OCI-LY3 (cell line): ENCODE measurements around the gene SAMSN1.

Experiments
- H2AFZ ChIP-seq: fragments of 200-600, 300-600 bp; shearing (Covaris generic); 2 replicates; pipeline ENCODE4 v1.6.0; 2014; ENCODE audit warnings: antibody characterized with exemption, low read depth, low read length
- H3K27ac ChIP-seq: fragments of 200-600, 300-600 bp; sonication (generic); 2 replicates; pipeline ENCODE4 v1.5.1; 2014; ENCODE audit warnings: mild to moderate bottlenecking, low read length, moderate library complexity, mixed read lengths
- H3K27me3 ChIP-seq: fragments of 200-600, 300-600 bp; sonication (generic); 2 replicates; pipeline ENCODE4 v1.6.1; 2014; ENCODE audit warnings: low read depth, low read length, mixed read lengths
- H3K36me3 ChIP-seq: fragments of 200-600, 300-600 bp; sonication (generic); replicated peaks from 2 replicates; pipeline ENCODE3; 2014; ENCODE audit warnings: low read depth, low read length, mixed read lengths
- H3K4me1 ChIP-seq: fragments of 300-600, 200-600 bp; sonication (generic); 2 replicates; pipeline ENCODE4 v1.6.1; 2014; ENCODE audit warnings: low read length, mixed read lengths
- H3K4me2 ChIP-seq: fragments of 200-600, 300-600 bp; sonication (generic); 2 replicates; pipeline ENCODE4 v1.6.1; 2014; ENCODE audit warnings: low read length, mixed read lengths
- H3K4me3 ChIP-seq: fragments of 300-600, 200-600 bp; sonication (generic); 2 replicates; pipeline ENCODE4 v1.5.1; 2014; ENCODE audit warnings: antibody characterized with exemption, mild to moderate bottlenecking, low read length, moderate library complexity
- H3K79me2 ChIP-seq: fragments of 300-600, 200-600 bp; shearing (Covaris generic); 2 replicates; pipeline ENCODE4 v1.6.1; 2014; ENCODE audit warnings: mild to moderate bottlenecking, low read length, mixed read lengths
- H3K9ac ChIP-seq: fragments of 300-600, 200-600 bp; shearing (Covaris generic); 2 replicates; pipeline ENCODE4 v1.6.0; 2014; ENCODE audit warnings: mild to moderate bottlenecking, low read length, moderate library complexity
- H3K9me3 ChIP-seq: fragments of 200-600, 300-600 bp; shearing (Covaris generic); 2 replicates; pipeline ENCODE4 v1.6.1; 2014; ENCODE audit warnings: low read length, mixed read lengths; ENCODE audit not compliant: insufficient read depth
- H4K20me1 ChIP-seq: fragments of 200-600, 300-600 bp; sonication (generic); 2 replicates; pipeline ENCODE4 v1.6.1; 2016; ENCODE audit warnings: low read length, mixed read lengths; ENCODE audit not compliant: insufficient read depth
- CTCF ChIP-seq: fragments of 200-600, 300-600 bp; sonication (generic); IDR thresholded peaks from 2 replicates; pipeline ENCODE4 v1.5.1; 2014; ENCODE audit warnings: antibody characterized with exemption, low read length, low read depth
- EZH2phosphoT487 ChIP-seq: fragments of 200-600 bp; shearing (Covaris generic); IDR thresholded peaks from 2 replicates; pipeline ENCODE4 v1.6.1; 2018; ENCODE audit warnings: antibody characterized with exemption, mixed run types, low read depth

The SAMSN1 gene

GRCh38 chr21:14526199-14526598 lies 19.9 kb downstream of the SAMSN1 start:
- H3K27ac ChIP-seq, result no peak overlapping the region
- H3K4me2 ChIP-seq, result peak overlapping the region; percentile 94; the same call in 1 of the 2 replicates
- peaks cover 40% of the 10 kb centered on the region for H4K20me1 ChIP-seq

GRCh38 chr21:14523234-14523633 lies 22.9 kb downstream of the SAMSN1 start:
- peak overlapping the region; percentile 22 for H3K4me3 ChIP-seq
- H3K9me3 ChIP-seq, result no peaks in the 10 kb centered on the region
- H3K79me2 ChIP-seq, result peaks cover 7% of the 10 kb centered on the region
- TF ChIP-seq EZH2phosphoT487 (no peak), CTCF (no peak)
- H4K20me1 ChIP-seq, result peaks cover 39% of the 10 kb centered on the region
- H3K27ac ChIP-seq, result no peak overlapping the region
- peaks cover 33% of the 10 kb centered on the region for H3K4me1 ChIP-seq
- H3K27me3 ChIP-seq, result no peaks in the 10 kb centered on the region
- H3K9ac ChIP-seq, result no peak overlapping the region
- peak overlapping the region; percentile 59 for H3K4me2 ChIP-seq
- no peaks in the 10 kb centered on the region for H3K36me3 ChIP-seq
- no peak overlapping the region for H2AFZ ChIP-seq

More at GRCh38 chr21:14526199-14526598, 19.9 kb downstream of the SAMSN1 start:
- TF ChIP-seq EZH2phosphoT487, result no peak
- Histone ChIP-seq H3K4me1 (peaks cover 35% of the 10 kb centered on the region), H3K9me3 (no peaks in the 10 kb centered on the region), H2AFZ (no peak overlapping the region), H3K27me3 (no peaks in the 10 kb centered on the region), H3K4me3 (0 out of 2 replicates have a peak overlapping the region, but pooled peaks have one; percentile 59), H3K9ac (no peak overlapping the region), H3K36me3 (no peaks in the 10 kb centered on the region), H3K79me2 (peaks cover 13% of the 10 kb centered on the region)

GRCh38 chr21:14522736-14523135 lies 23.4 kb downstream of the SAMSN1 start:
- H3K79me2 ChIP-seq, result peaks cover 6% of the 10 kb centered on the region
- H3K4me2 ChIP-seq, result no peak overlapping the region
- no peaks in the 10 kb centered on the region for H3K27me3 ChIP-seq
- H4K20me1 ChIP-seq, result peaks cover 39% of the 10 kb centered on the region
- H2AFZ ChIP-seq, result no peak overlapping the region
- TF ChIP-seq EZH2phosphoT487 (no peak), CTCF (no peak)
- H3K36me3 ChIP-seq, result no peaks in the 10 kb centered on the region
- peaks cover 29% of the 10 kb centered on the region for H3K4me1 ChIP-seq
- H3K27ac ChIP-seq, result no peak overlapping the region
- no peak overlapping the region for H3K4me3 ChIP-seq
- no peaks in the 10 kb centered on the region for H3K9me3 ChIP-seq
- H3K9ac ChIP-seq, result no peak overlapping the region

- no peak overlapping the region for H3K27ac ChIP-seq
- H4K20me1 ChIP-seq, result peaks cover 22% of the 10 kb centered on the region
- TF ChIP-seq CTCF (no peak), EZH2phosphoT487 (no peak)
- H3K4me1 ChIP-seq, result peaks cover 13% of the 10 kb centered on the region
- no peaks in the 10 kb centered on the region for H3K9me3 ChIP-seq
- no peaks in the 10 kb centered on the region; the same call in 1 of the 2 replicates for H3K79me2 ChIP-seq
- H3K4me2 ChIP-seq, result no peak overlapping the region
- H3K4me3 ChIP-seq, result no peak overlapping the region
- no peaks in the 10 kb centered on the region for H3K27me3 ChIP-seq
- H3K36me3 ChIP-seq, result peaks cover 12% of the 10 kb centered on the region
- no peak overlapping the region for H2AFZ ChIP-seq
- H3K9ac ChIP-seq, result no peak overlapping the region
These were observed 25.6 kb downstream of the SAMSN1 start for GRCh38 chr21:14520535-14520934.

- no peak overlapping the region for H3K9ac ChIP-seq
- H2AFZ ChIP-seq, result no peak overlapping the region
- H3K27me3 ChIP-seq, result no peaks in the 10 kb centered on the region
- no peak overlapping the region for H3K27ac ChIP-seq
- no peaks in the 10 kb centered on the region; the same call in 1 of the 2 replicates for H3K79me2 ChIP-seq
- peaks cover 22% of the 10 kb centered on the region for H4K20me1 ChIP-seq
- no peak overlapping the region for H3K4me2 ChIP-seq
- H3K9me3 ChIP-seq, result no peaks in the 10 kb centered on the region
- H3K4me3 ChIP-seq, result no peak overlapping the region
- H3K36me3 ChIP-seq, result peaks cover 13% of the 10 kb centered on the region
- TF ChIP-seq EZH2phosphoT487, result no peak
- no peak for TF ChIP-seq CTCF
- peaks cover 13% of the 10 kb centered on the region for H3K4me1 ChIP-seq
These were observed 27.1 kb downstream of the SAMSN1 start for GRCh38 chr21:14519000-14519399.
